Heart left ventricle (tissue), 13 donors: ENCODE data around the gene HYLS1.

Experiments
- CTCF ChIP-seq, 12 donors: fragments of 200-600 bp; sonication (generic) in 4 of 12; IDR thresholded peaks; one replicate each; pipeline versions ENCODE4 v1.5.0 to v1.8.0; 2018 to 2022; ENCODE audit warnings: antibody characterized with exemption in 12 of 12, mild to moderate bottlenecking in 5 of 12
- POLR2A ChIP-seq, 2 donors: fragments of 450-650 bp; IDR thresholded peaks; one replicate each; pipeline ENCODE4 v1.6.1; 2017; ENCODE audit warnings: antibody characterized with exemption in 2 of 2, mild to moderate bottlenecking in 2 of 2, moderate library complexity in 2 of 2
- donor health status: ischemic (EF 13 %, LVEDD 7.1; RV severe dilation, severe dysfunction).
- donor health status: DM: no; HTN: yes; CAD: no.
- donor health status: DM: no; HTN: no; CAD: no.
- donor health status: ischemic (EF 25% LVEDD 6.9; RV normal size, moderate dysfunction).
- donor health status: ischemic (EF 25% LVEDD 5.7; RV mildly dilated, moderate dysfunction).
- donor health status: ischemic (EF 35%, LVEDD 5.7; RV mildly dilated, moderate dysfunction).
- donor health status: nonischemic (EF 11% LVEDD 7.7; RV severe dilation, severe dysfunction).
- donor health status: DM: yes; HTN: yes; CAD: no.
- donor health status: PGD.
- donor health status: ischemic (EF 29% LVEDD 5.4; RV normal size, mild dysfunction).
- donor health status: nonischemic (EF 23%, LVEDD 6.1; RV moderate dilation, normal function).

DNA sequence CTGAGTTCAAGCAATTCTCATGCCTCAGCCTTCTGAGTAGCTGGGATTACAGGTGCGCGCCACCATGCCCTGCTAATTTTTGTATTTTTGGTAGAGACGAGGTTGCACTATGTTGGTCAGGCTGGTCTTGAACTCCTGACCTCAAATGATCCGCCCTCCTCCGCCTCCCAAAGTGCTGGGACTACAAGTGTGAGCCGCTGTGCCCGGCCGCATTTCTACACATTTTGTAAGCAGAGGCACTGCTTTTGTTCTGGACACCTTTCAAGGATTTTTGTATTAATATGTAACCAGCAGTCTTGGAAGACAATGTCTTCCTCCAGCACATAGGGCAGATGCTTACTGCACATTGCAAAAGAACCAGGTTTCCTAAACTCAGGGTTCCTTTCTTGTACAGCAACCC, 47.0 kb downstream of the HYLS1 start:
- TF ChIP-seq CTCF (IDR thresholded peaks at IDR 0.05) (no peak), POLR2A (IDR thresholded peaks at IDR 0.05) (no peak)
